GM18499 (cell line): ENCODE results near the gene FBXO41.
"Not testable (repeated sequence)": the region's sequence is repeated elsewhere in the genome, so short reads cannot be mapped to it uniquely, and the experiment has no call there.

Source experiments
- ATAC-seq: cut with Tn5 transposase; IDR thresholded peaks from one replicate; pipeline ENCODE4 v1.9.1; 2021; ENCODE audit warnings: moderate number of reproducible peaks; ENCODE audit not compliant: insufficient read depth, unreplicated experiment

Gene FBXO41

GRCh38 chr2:73263540-73264331 lies 20.5 kb downstream of the FBXO41 start:
- no peak for ATAC-seq

DNA sequence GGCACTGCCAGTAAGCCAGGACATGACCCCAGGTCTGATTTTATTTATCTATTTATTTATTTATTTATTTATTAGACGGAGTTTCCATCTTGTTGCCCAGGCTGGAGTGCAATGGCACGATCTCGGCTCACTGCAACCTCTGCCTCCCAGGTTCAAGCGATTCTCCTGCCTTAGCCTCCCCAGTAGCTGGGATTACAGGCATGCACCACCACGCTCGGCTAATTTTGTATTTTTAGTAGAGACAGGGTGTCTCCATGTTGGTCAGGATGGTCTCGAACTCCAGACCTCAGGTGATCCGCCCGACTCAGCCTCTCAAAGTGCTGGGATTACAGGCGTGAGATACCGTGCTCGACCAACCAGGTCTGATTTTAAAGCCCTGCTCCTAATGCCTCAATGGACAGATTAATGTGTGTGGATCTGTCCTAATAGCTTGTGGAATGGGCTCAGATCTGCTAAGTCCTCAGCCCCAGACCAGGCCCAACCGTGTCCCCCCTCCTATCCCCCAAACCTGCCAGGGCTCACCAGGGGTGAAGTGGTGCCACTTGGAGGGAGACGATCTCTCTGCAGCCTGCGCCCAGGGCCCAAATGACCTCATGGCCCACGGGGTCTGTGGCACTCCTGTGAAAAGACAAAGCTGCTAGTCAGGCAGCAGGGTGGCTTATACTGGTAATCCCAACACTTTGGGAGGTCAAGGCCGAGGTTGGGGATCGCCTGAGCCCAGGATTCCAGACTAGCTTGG lies 21.4 kb downstream of the FBXO41 start:
- ATAC-seq: not testable (repeated sequence)

DNA sequence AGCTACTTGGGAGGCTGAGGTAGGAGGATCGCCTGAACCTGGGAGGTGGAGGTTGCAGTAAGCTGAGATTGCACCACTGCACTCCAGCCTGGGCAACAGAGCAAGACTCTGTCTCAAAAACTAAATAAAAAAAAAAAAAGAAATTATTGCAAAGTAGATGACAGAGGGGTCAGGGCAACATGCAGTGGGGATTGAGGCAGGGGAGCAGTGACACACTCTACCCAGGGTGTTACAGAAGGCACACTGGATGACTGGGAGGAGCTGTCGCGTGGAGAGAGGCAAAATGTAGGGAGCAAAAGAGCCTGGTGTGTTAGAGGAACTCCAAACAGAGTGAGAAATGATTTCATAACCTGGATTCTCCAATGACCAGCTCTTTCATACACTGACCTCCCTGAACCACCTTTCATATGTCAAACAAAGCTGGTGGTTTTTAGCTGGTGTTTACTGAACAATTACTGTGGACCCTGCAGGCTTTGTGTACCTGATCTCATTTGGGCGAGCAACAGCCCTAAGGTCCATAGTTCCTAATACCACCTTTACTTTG lies 22.1 kb downstream of the FBXO41 start:
- no peak for ATAC-seq

GRCh38 chr2:73260338-73260984 lies 23.8 kb downstream of the FBXO41 start:
- no peak for ATAC-seq

DNA sequence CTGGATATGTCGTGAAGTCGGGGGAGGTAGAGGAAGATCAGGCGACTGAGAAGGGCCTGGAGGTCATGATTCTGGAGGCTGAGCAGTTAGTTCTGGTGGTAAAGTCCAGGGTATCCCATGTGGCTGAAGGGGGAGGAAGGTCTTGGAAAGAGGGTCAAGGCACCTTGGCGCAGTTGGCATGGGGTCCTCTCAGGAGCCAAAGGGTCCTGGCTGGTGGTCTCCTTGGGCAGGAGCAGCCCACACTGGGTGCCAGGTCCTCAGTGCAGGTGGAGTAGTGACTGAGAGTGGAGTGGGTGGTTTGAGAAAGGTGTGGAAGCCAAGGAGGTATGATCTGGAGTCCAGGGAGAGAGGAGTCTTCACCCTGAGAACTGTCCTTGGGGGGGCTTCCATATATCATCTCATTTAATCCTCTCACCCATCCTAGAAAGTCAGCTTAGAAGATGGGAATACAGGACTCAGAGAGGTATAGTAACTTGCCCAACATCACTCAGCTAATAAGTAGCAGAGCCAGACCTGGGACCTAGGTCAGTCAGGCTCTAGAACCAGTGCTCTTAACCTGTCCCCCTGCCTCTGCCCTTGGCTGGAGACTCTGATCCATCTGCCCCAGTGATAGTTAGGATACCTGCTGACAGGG lies 24.5 kb downstream of the FBXO41 start:
- ATAC-seq: no peak

GRCh38 chr2:73259276-73259675 lies 25.0 kb downstream of the FBXO41 start:
- no peak for ATAC-seq

DNA sequence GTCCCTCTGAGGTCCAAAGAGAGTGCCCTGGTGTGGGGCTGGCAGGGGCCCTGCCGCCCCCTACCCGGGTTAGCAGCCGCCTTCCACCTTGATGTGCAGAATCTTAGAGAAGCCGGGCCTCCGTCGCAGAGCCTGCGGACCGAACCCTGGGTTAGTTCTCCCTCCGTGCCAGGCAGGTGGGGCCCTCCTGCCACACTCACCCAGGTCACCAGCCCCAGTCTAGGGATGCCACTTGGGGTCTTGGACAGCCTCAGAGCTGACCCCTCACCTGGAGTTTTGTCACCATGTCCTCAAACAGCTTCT lies 25.4 kb downstream of the FBXO41 start:
- no peak for ATAC-seq

GRCh38 chr2:73258186-73258912 lies 25.9 kb downstream of the FBXO41 start:
- no peak for ATAC-seq

- ATAC-seq: no peak
Observed at GRCh38 chr2:73257425-73258125, 26.7 kb downstream of the FBXO41 start.

DNA sequence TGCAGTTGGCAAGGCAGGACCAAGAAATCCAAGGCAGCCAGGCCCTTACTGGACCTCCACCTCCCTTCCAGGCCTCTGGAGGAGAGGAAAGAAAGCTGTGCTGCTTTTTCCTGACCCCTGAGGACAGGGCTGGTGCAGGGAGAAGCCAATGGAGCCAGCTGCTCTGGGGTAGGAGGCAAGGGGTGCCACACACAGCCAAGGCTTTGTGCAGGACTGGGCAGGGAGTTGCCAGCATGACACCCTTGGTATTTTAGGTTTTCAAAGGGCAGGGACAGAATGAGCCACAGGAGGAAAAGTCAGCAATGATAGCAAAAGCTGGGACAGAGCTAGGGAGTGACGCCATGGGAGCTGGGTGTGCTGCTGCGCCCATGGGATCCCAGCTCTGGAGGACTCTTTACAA lies 27.3 kb downstream of the FBXO41 start:
- ATAC-seq: no peak

GRCh38 chr2:73256618-73256922 lies 27.7 kb downstream of the FBXO41 start:
- no peak for ATAC-seq

- no peak for ATAC-seq
Observed at GRCh38 chr2:73255907-73256617, 28.2 kb downstream of the FBXO41 start.

GRCh38 chr2:73255007-73255644 lies 29.2 kb downstream of the FBXO41 start:
- ATAC-seq: no peak

GRCh38 chr2:73254343-73255006 lies 29.8 kb downstream of the FBXO41 start:
- ATAC-seq: no peak

DNA sequence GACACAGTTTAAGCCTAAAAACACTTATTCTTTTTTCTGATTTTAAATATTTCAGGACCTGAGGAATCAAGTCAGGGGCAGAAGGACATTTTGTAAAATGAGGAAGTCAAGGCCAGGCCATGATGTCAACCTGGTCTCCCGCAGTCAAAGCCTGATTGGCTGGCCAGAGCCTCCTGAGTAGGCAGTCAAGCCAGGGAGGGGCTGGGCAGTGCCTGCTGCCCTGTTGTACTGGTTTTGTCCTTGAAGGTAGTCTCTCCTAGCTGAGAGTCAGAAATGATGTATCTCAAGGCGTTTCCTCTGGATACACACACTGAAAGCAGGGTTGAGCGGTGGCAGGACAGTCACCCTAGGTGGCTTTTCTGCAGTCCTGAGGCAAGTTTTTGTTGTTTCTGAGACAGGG lies 30.4 kb downstream of the FBXO41 start:
- ATAC-seq: no peak

DNA sequence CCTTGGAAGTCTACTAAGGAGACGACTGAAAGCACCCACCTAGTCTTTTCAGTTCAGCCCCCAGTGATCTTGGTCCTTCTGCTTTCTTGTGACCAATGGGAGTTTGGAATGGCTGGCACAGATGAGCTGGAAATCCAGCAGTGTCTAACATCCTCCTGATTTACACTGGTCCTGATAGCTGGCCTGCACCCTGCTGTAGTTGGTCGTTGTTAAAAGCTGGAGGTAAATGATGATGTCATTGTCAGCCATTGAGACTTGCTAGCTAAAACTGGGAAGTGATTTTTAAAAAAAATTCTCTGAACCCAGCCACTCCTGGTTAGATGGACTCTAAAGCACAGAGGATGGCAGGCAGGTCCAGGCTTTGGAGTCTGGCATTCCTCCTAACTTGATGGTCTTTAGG lies 30.9 kb downstream of the FBXO41 start:
- no peak for ATAC-seq

DNA sequence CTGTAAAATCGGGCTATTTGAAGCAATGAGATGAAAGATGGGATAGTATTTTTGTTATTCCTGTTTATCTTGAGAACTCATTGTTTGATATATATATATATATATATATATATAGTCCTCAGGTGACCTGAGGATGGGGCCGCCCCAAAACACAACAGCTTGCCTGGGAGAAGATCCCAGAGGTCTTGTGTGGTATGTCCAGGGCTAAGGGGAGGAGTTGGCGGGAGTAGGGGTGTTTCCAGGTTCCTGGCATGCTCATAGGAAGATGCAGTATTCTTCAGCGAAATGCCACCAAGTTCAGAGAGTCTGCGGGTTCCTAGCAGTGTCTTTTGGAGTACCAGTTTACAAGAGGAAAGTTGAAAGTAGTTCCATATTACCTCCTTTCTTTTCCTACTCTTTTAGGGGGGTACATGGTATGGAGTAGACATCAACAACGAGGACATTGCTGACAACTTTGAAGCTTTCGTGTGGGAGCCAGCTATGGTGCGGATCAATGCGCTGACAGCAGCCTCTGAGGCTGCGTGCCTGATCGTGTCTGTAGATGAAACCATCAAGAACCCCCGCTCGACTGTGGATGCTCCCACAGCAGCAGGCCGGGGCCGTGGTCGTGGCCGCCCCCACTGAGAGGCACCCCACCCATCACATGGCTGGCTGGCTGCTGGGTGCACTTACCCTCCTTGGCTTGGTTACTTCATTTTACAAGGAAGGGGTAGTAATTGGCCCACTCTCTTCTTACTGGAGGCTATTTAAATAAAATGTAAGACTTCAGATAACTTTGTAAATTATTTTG lies 31.8 kb downstream of the FBXO41 start:
- no peak for ATAC-seq
